DMS153 (cell line): ENCODE measurements around the gene RBCK1.
"Not testable (repeated sequence)": the region's sequence is repeated elsewhere in the genome, so short reads cannot be mapped to it uniquely, and the experiment has no call there.

Source experiments
- DNase-seq: peaks from one replicate; lab custom pipeline; 2025; lab: John Stamatoyannopoulos, UW

RBCK1 gene

DNA sequence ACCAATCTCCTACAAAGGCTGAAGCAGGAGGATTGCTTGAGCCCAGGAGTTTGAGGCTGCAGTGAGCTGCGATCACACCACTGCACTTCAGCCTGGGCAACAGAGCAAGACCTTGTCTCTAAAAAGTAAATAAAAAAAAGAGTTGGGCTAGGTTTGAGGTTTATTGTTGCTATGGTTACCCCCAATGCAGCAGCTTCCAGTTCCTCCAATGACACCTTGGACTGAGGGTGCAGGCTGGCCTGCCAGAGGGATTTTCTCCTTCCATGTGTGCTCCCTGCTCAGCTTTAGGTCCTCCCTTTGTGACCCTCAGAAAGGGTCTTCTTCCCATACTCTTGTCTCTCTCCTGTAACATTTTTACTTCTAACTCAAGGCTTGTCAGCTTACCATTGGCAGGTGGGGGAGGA lies 64.8 kb downstream of the RBCK1 start:
- no peak for DNase-seq

- DNase-seq, result no peak
Observed at GRCh38 chr20:474581-474980, 66.5 kb downstream of the RBCK1 start.

DNA sequence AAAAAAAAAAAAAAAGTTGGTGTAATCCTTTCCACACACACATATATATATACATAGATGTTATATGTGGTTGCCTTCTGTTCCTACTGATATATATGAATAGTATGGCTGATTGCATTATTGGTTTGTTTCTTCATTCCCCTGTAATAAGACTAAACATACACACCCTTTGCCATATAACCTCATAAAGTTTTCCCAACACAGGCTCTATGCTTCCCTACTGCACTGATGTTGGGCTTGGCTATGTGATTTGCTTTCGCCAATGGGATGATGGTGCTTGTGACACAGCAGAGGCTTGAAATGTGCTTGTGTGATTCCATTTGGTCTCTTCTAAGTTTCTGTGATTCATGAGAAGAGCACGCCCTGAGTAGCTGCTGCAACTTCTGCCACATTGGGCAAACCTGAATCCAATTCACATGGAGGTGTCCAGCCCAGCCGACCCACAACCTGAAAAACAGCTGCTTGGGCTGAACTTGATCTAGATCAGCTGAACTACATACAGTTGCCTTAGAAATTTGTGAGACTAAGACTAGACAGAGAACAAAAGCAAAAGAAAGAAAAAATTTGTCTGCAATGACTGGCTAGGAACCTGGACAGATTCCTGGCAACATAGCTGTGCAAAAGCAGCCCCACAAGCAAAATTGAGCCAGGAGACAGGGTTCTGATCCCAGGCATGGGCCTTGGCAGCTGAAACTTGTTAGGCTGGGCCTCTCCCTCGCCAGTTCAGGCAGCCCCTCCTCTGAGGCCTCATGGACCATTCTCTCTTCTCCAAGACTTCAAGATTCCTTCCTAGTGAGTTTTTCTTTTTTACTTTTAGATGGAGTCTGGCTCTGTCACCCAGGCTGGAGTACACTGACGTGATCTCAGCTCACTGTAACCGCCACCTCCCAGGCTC lies 67.6 kb downstream of the RBCK1 start:
- DNase-seq, result no peak

GRCh38 chr20:476561-477249 lies 68.6 kb downstream of the RBCK1 start:
- DNase-seq, result not testable (repeated sequence)

- no peak for DNase-seq
Observed at GRCh38 chr20:478010-478948, 70.2 kb downstream of the RBCK1 start.

DNA sequence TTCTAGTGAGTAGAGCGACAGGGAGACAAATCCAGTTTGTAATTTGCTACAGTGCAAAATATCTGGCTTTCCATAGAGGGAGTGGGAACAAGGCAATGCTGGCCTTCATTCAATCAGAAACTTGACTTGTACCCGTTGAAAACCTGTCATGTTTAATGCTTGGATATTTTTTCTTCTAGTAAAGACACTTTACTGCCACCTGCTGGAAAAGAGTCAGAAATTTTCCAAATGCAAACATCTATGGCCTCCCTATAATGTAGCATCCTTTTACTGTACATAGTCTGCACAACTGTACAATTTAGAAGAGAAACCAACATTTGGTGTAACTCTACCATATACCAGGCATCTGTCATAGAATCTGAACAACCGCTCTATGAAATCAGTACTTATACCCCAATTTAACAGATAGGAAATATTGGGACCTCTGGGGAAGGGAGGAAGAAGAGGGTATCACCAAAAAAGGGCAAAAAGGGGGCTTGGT lies 70.9 kb downstream of the RBCK1 start:
- no peak for DNase-seq

GRCh38 chr20:479487-479886 lies 71.4 kb downstream of the RBCK1 start:
- DNase-seq, result no peak

DNA sequence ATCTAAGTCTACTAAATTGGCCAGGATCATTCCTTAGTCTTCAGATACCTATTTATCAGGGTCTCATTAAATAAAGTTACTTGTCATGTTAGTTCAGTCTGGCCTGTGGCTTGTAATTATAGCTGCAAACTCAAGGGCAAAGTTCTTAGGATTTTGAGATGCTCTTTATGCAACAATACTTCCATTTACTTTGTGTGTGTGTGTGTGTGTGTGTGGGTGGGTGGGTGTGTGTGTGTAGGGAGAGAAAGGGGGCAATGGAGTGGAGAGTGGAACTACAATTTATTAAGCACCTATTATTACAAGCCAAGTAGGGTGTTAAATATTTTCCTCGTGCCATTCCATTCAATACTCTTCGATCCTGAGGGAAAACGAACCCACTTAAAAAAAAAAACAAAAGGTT lies 71.9 kb downstream of the RBCK1 start:
- DNase-seq, result no peak

DNA sequence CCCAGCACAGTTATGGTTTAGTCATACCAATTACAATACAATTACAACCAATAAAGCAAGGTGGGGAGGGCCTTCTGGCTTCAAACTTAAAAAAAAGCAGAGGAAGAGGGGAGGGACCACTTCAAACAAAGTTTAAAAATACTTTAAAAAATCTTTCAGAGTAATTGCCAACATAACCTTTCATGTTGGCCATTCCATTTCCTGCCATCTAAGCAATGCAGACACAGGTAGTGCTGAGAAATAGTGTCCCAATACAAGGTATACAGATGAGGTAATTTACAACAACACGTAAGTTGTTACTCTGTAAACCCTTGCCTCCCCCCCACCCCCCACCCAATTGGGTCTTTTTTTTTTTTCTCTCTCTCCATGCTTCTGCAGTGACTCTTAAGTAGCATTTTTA lies 73.1 kb downstream of the RBCK1 start:
- DNase-seq, result no peak
